ENCODE measurements around the gene CNOT11.
"Not testable (repeated sequence)": the region's sequence is repeated elsewhere in the genome, so short reads cannot be mapped to it uniquely, and the experiment has no call there.

CNOT11 gene

GRCh38 chr2:101252408-101253012, at the start of gene CNOT11:
Gene CNOT11, plus strand, starts transcription at chr2:101252886. Its CDS starts 79 bp downstream, at chr2:101252965.
- DNase-seq: peak; percentile 99

GRCh38 chr2:101204400-101205115, 48.1 kb upstream of the CNOT11 start:
- DNase-seq: no peak

GRCh38 chr2:101205521-101206479, 46.9 kb upstream of the CNOT11 start:
- peak; percentile 65 for DNase-seq

GRCh38 chr2:101208830-101209229, 43.9 kb upstream of the CNOT11 start:
- DNase-seq: no peak

- DNase-seq: no peak
Observed at GRCh38 chr2:101219246-101219645, 33.4 kb upstream of the CNOT11 start.

GRCh38 chr2:101220091-101220490, 32.6 kb upstream of the CNOT11 start:
- not testable (repeated sequence) for DNase-seq

- peak; percentile 85 for DNase-seq
Observed at GRCh38 chr2:101223814-101224231, 28.9 kb upstream of the CNOT11 start.

GRCh38 chr2:101230541-101231001, 22.1 kb upstream of the CNOT11 start:
- no peak for DNase-seq

- no peak for DNase-seq
Observed at GRCh38 chr2:101231240-101231639, 21.4 kb upstream of the CNOT11 start.

GRCh38 chr2:101231937-101232730, 20.6 kb upstream of the CNOT11 start:
- no peak for DNase-seq

GRCh38 chr2:101232770-101233169, 19.9 kb upstream of the CNOT11 start:
- DNase-seq: no peak

- no peak for DNase-seq
Observed at GRCh38 chr2:101234169-101234938, 18.3 kb upstream of the CNOT11 start.

GRCh38 chr2:101235956-101236355, 16.7 kb upstream of the CNOT11 start:
- not testable (repeated sequence) for DNase-seq

- DNase-seq: not testable (repeated sequence)
Observed at GRCh38 chr2:101237944-101238343, 14.7 kb upstream of the CNOT11 start.

GRCh38 chr2:101238930-101239759, 13.5 kb upstream of the CNOT11 start:
- no peak for DNase-seq

- not testable (repeated sequence) for DNase-seq
Observed at GRCh38 chr2:101239760-101240118, 12.9 kb upstream of the CNOT11 start.

GRCh38 chr2:101240694-101241093, 12.0 kb upstream of the CNOT11 start:
- DNase-seq: peak; percentile 28

- no peak for DNase-seq
Observed at GRCh38 chr2:101241158-101241557, 11.5 kb upstream of the CNOT11 start.

GRCh38 chr2:101244373-101244772, 8.3 kb upstream of the CNOT11 start:
- DNase-seq: not testable (repeated sequence)

GRCh38 chr2:101244899-101245298, 7.8 kb upstream of the CNOT11 start:
- DNase-seq: not testable (repeated sequence)

GRCh38 chr2:101245468-101245867, 7.2 kb upstream of the CNOT11 start:
- not testable (repeated sequence) for DNase-seq

Measured in activated CD4-positive, alpha-beta T cell treated with anti-CD3 and anti-CD28 coated beads, Interleukin-2, amount 50 U/mL, for 16 hours (primary cell).